ENCODE data around the gene KCTD19. TPM values are rescaled to one million over a fixed set of nuclear protein-coding genes. Genes with fewer than 3 reads are reported as not detected.
A peak's percentile ranks its signal among the peaks of the same experiment; 100 is the strongest.

Gene KCTD19
- total RNA-seq, 1 donor from 2014 or later, result 0.37 TPM

GRCh38 chr16:67317853-67318252 lies 8.7 kb downstream of the KCTD19 start:
- no peak for DNase-seq (ENCODE audit: low spot score)

GRCh38 chr16:67312719-67313118 lies 13.8 kb downstream of the KCTD19 start:
- no peak for DNase-seq (ENCODE audit: low spot score)

- peak; percentile 42 for DNase-seq (ENCODE audit: low spot score)
Measured at GRCh38 chr16:67311607-67312488, 14.7 kb downstream of the KCTD19 start.

GRCh38 chr16:67310561-67310960 lies 16.0 kb downstream of the KCTD19 start:
- no peak for DNase-seq (ENCODE audit: low spot score)

GRCh38 chr16:67305216-67306071 lies 21.1 kb downstream of the KCTD19 start:
- no peak for DNase-seq (ENCODE audit: low spot score)

- no peak for DNase-seq (ENCODE audit: low spot score)
Measured at GRCh38 chr16:67304020-67304419, 22.5 kb downstream of the KCTD19 start.

GRCh38 chr16:67302970-67303369 lies 23.6 kb downstream of the KCTD19 start:
- no peak for DNase-seq (ENCODE audit: low spot score)

GRCh38 chr16:67302076-67302475 lies 24.5 kb downstream of the KCTD19 start:
- DNase-seq (ENCODE audit: low spot score), result no peak

GRCh38 chr16:67301080-67301782 lies 25.3 kb downstream of the KCTD19 start:
- DNase-seq (ENCODE audit: low spot score), result no peak

GRCh38 chr16:67299269-67299668 lies 27.3 kb downstream of the KCTD19 start:
- no peak for DNase-seq (ENCODE audit: low spot score)

- no peak for DNase-seq (ENCODE audit: low spot score)
Measured at GRCh38 chr16:67298277-67298676, 28.3 kb downstream of the KCTD19 start.

GRCh38 chr16:67296420-67296819 lies 30.1 kb downstream of the KCTD19 start:
- no peak for DNase-seq (ENCODE audit: low spot score)

GRCh38 chr16:67294938-67295361 lies 31.6 kb downstream of the KCTD19 start:
- DNase-seq (ENCODE audit: low spot score), result no peak

- no peak for DNase-seq (ENCODE audit: low spot score)
Measured at GRCh38 chr16:67294171-67294757, 32.3 kb downstream of the KCTD19 start.

GRCh38 chr16:67291461-67291860 lies 35.1 kb downstream of the KCTD19 start:
- DNase-seq (ENCODE audit: low spot score), result no peak

- DNase-seq (ENCODE audit: low spot score), result no peak
Measured at GRCh38 chr16:67287960-67288359, 38.6 kb downstream of the KCTD19 start.

GRCh38 chr16:67286441-67287235 lies 39.9 kb downstream of the KCTD19 start:
- no peak for DNase-seq (ENCODE audit: low spot score)

GRCh38 chr16:67284699-67285646 lies 41.6 kb downstream of the KCTD19 start:
- DNase-seq (ENCODE audit: low spot score), result peak; percentile 49

- no peak for DNase-seq (ENCODE audit: low spot score)
Measured at GRCh38 chr16:67283826-67284555, 42.5 kb downstream of the KCTD19 start.

Measured in mucosa of gallbladder (tissue), 1 donor.